Endodermal cell (in vitro differentiated cells): ENCODE results near the gene WNK2. TPM values are rescaled to one million over a fixed set of nuclear protein-coding genes. Genes with fewer than 3 reads are reported as not detected.

Source experiments
- DNase-seq: peaks from one replicate; pipeline ENCODE4 v3.0.0-alpha.2; 2017
- H3K27ac ChIP-seq: 2 replicates; pipeline ENCODE4 v1.5.1; 2013; ENCODE audit warnings: mild to moderate bottlenecking, low read depth, low read length, moderate library complexity
- H3K27me3 ChIP-seq: 2 replicates; pipeline ENCODE4 v1.6.1; 2013; ENCODE audit warnings: mild to moderate bottlenecking, low read length, moderate library complexity; ENCODE audit not compliant: insufficient read depth, control insufficient read depth, poor library complexity, severe bottlenecking
- H3K36me3 ChIP-seq: 2 replicates; pipeline ENCODE4 v1.7.0; 2013; ENCODE audit warnings: mild to moderate bottlenecking, low read length, moderate library complexity; ENCODE audit not compliant: control insufficient read depth, insufficient read depth
- H3K4me1 ChIP-seq: one replicate; pipeline ENCODE4 v1.7.0; 2013; ENCODE audit warnings: low read length; ENCODE audit not compliant: control insufficient read depth, insufficient read depth
- H3K4me3 ChIP-seq: 2 replicates; pipeline ENCODE4 v1.5.1; 2013; ENCODE audit warnings: mild to moderate bottlenecking, low read length, moderate library complexity
- H3K9ac ChIP-seq: 2 replicates; pipeline ENCODE4 v1.6.1; 2013; ENCODE audit warnings: mild to moderate bottlenecking, low read length, moderate library complexity; ENCODE audit not compliant: poor library complexity, severe bottlenecking; ENCODE audit errors: extremely low read depth
- H3K9me3 ChIP-seq: 2 replicates; pipeline ENCODE4 v1.6.1; 2013; ENCODE audit warnings: mild to moderate bottlenecking, low read length, moderate library complexity; ENCODE audit not compliant: control insufficient read depth
- H3K27ac Mint-ChIP-seq: 2 replicates; pipeline ENCODE4 v1.8.0; 2020; ENCODE audit warnings: mixed read lengths
- H3K27me3 Mint-ChIP-seq: 2 replicates; pipeline ENCODE4 v1.8.0; 2021; ENCODE audit warnings: mild to moderate bottlenecking, mixed read lengths; ENCODE audit not compliant: insufficient read depth
- H3K36me3 Mint-ChIP-seq: 2 replicates; pipeline ENCODE4 v1.8.0; 2020; ENCODE audit warnings: low read depth, mixed read lengths
- H3K4me1 Mint-ChIP-seq: 2 replicates; pipeline ENCODE4 v1.8.0; 2020; ENCODE audit warnings: mixed read lengths
- H3K4me3 Mint-ChIP-seq: 2 replicates; pipeline ENCODE4 v1.8.0; 2020; ENCODE audit warnings: mild to moderate bottlenecking, moderate library complexity, mixed read lengths
- H3K9me3 Mint-ChIP-seq: 2 replicates; pipeline ENCODE4 v1.8.0; 2020; ENCODE audit warnings: mild to moderate bottlenecking, mixed read lengths
- WGBS, 2 experiments: methylation state at CpG; one replicate each; pipeline versions ENCODE4 v1.1.5 to v1.1.7; 2013; ENCODE audit warnings: missing lambda C conversion rate in 2 of 2, mixed read lengths in 1 of 2; ENCODE audit not compliant: insufficient coverage in 1 of 2, insufficient read length in 1 of 2; 5-methylcytosine and 5-hydroxymethylcytosine counted together
- total RNA-seq, 2 donors: library from RNA; stranded (reverse); fragmentation: NEBNext Ultra II Directional in 1 of 2; extraction: Animal tissue kit (Norgen Biotek cat#: 25700) in 1 of 2; gene quantifications; 2 replicates in 1 of 2; 3 replicates in 1 of 2; pipeline ENCODE4 v1.2.1, GENCODE V29; 2021
- TF ChIP-seq, protein P1 (sequence below): fragments of 200-600 bp; sonication (generic); conservative IDR thresholded peaks from 2 replicates; pipeline ENCODE4 v1.5.0; 2021; ENCODE audit warnings: antibody characterized with exemption, mild to moderate bottlenecking

WNK2 gene
- total RNA-seq, 2 donors from 2014 or later: 46.1 to 48.8 TPM

DNA sequence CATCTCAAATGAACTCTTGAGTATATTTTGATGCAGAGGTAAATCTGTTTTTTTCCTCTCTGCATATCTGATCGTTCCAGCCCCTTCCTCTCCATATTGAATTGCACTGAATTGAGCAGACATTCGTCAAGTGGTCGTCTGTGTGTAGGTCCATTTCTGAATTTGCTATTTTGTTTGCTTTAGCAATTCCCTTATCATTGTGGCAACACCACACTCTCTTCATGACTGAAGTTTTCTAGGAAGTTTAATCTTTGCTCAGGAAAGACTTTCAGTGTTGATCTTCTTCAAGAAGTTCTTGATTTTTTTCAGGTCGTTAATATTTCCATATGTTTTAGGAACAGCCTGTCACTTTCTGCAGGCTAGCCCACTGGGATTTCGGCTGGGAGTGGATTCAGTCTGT is 132.0 kb downstream of the WNK2 start:
- DNase-seq: no peak
- no peak overlapping the region for H3K4me3 Mint-ChIP-seq
- 91 to 96% methylated on average over 4 to 5 of the region's 5 CpGs for WGBS, 2 experiments
- H3K9me3 Mint-ChIP-seq: peaks cover 4% of the 10 kb centered on the region
- Histone ChIP-seq H3K36me3 (no peaks in the 10 kb centered on the region), H3K27ac (no peak overlapping the region), H3K9ac (no peak overlapping the region), H3K27me3 (no peaks in the 10 kb centered on the region), H3K4me1 (no peaks in the 10 kb centered on the region), H3K9me3 (no peaks in the 10 kb centered on the region), H3K4me3 (no peak overlapping the region)
- H3K27me3 Mint-ChIP-seq: no peaks in the 10 kb centered on the region
- peaks cover 4% of the 10 kb centered on the region for H3K4me1 Mint-ChIP-seq
- peaks cover 16% of the 10 kb centered on the region for H3K36me3 Mint-ChIP-seq
- H3K27ac Mint-ChIP-seq: no peak overlapping the region
- TF ChIP-seq, protein P1, sequence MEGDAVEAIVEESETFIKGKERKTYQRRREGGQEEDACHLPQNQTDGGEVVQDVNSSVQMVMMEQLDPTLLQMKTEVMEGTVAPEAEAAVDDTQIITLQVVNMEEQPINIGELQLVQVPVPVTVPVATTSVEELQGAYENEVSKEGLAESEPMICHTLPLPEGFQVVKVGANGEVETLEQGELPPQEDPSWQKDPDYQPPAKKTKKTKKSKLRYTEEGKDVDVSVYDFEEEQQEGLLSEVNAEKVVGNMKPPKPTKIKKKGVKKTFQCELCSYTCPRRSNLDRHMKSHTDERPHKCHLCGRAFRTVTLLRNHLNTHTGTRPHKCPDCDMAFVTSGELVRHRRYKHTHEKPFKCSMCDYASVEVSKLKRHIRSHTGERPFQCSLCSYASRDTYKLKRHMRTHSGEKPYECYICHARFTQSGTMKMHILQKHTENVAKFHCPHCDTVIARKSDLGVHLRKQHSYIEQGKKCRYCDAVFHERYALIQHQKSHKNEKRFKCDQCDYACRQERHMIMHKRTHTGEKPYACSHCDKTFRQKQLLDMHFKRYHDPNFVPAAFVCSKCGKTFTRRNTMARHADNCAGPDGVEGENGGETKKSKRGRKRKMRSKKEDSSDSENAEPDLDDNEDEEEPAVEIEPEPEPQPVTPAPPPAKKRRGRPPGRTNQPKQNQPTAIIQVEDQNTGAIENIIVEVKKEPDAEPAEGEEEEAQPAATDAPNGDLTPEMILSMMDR: no peak

DNA sequence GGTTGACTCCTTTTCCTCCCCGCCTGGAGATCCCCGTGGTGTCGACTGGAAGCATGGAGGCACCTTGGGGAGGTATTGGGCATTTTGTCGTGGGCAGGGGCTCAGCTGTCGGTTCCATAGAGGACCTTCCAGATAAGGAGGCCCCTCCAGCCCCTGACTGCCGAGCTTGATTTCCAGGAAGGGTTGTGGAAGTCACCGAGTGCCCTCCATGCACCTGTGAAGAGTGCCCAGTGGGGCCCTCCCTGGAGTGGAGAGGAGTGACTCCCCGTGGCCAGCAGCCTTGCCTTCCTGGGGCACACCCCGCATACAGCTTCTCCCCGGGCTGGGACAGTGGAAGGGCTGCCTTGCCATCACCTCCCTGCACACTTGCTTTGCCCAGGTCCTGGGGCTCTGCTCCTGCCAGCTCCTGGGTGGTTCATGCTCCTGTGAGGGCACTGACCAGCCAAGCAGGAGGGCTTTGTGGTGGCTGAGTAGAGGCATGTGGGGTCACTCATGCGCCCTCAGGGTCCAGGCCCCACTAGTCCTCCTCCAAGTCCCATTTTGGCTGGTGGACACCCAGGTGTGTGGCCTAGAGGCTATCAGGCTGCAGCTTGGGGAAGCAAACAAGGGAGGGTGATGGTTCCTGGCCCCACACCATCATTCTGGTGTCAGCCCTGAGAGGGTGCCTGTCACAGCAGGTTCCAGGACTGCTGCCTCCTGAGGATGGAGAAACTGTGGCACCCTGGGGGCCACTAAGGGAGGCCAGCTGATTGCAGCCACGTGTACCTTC is 133.0 kb downstream of the WNK2 start:
- Histone ChIP-seq H3K36me3 (no peaks in the 10 kb centered on the region), H3K4me3 (no peak overlapping the region), H3K27ac (no peak overlapping the region), H3K4me1 (no peaks in the 10 kb centered on the region), H3K9me3 (no peaks in the 10 kb centered on the region), H3K27me3 (no peaks in the 10 kb centered on the region), H3K9ac (no peak overlapping the region)
- no peak for DNase-seq
- peaks cover 4% of the 10 kb centered on the region for H3K9me3 Mint-ChIP-seq
- no peak overlapping the region for H3K4me3 Mint-ChIP-seq
- H3K36me3 Mint-ChIP-seq: peaks cover 17% of the 10 kb centered on the region
- H3K4me1 Mint-ChIP-seq: peaks cover 4% of the 10 kb centered on the region
- no peak overlapping the region for H3K27ac Mint-ChIP-seq
- WGBS, 2 experiments: 86 to 100% methylated on average over 3 to 12 of the region's 12 CpGs
- TF ChIP-seq, protein P1: no peak
- H3K27me3 Mint-ChIP-seq: no peaks in the 10 kb centered on the region

GRCh38 chr9:93317495-93318094 is 133.7 kb downstream of the WNK2 start:
- Mint-ChIP-seq H3K9me3 (peaks cover 4% of the 10 kb centered on the region), H3K4me3 (no peak overlapping the region), H3K36me3 (peaks cover 16% of the 10 kb centered on the region), H3K27me3 (no peaks in the 10 kb centered on the region), H3K27ac (no peak overlapping the region), H3K4me1 (peaks cover 4% of the 10 kb centered on the region)
- Histone ChIP-seq H3K27ac (no peak overlapping the region), H3K9me3 (no peaks in the 10 kb centered on the region), H3K36me3 (no peaks in the 10 kb centered on the region), H3K27me3 (no peaks in the 10 kb centered on the region), H3K9ac (no peak overlapping the region), H3K4me3 (no peak overlapping the region), H3K4me1 (no peaks in the 10 kb centered on the region)
- 95 to 97% methylated on average over 20 to 30 of the region's 30 CpGs for WGBS, 2 experiments
- no peak for DNase-seq
- TF ChIP-seq, protein P1: no peak
